HEK293T (cell line): Measurements from ENCODE around the gene KBTBD8.

Source experiments
- CTCF ChIA-PET: fragments of 350-600 bp; formaldehyde crosslinking; extraction: SDS; loops from one replicate; lab custom pipeline; 2021; ENCODE audit warnings: antibody characterized with exemption, inconsistent platforms; lab: Yijun Ruan, JAX
- POLR2A ChIA-PET: fragments of 350-600 bp; formaldehyde crosslinking; extraction: SDS; loops from one replicate; lab custom pipeline; 2020; ENCODE audit warnings: antibody characterized with exemption, inconsistent platforms; lab: Yijun Ruan, JAX
- DNase-seq: peaks from one replicate; pipeline ENCODE4 v3.0.0; 2012; ENCODE audit warnings: mixed read lengths; ENCODE audit errors: extremely low spot score
- ARNT ChIP-seq: fragments of 450-650 bp; IDR thresholded peaks from 2 replicates; pipeline ENCODE4 v1.6.1; 2017; ENCODE audit warnings: mild to moderate bottlenecking
- BHLHE40 ChIP-seq: fragments of 450-650 bp; IDR thresholded peaks from 2 replicates; pipeline ENCODE4 v1.6.1; 2016; ENCODE audit warnings: mild to moderate bottlenecking, moderate library complexity, borderline replicate concordance
- CTBP1 ChIP-seq: fragments of 450-650 bp; IDR thresholded peaks from 2 replicates; pipeline ENCODE4 v1.6.1; 2016; ENCODE audit warnings: borderline replicate concordance
- ELF4 ChIP-seq: fragments of 450-650 bp; IDR thresholded peaks from 2 replicates; pipeline ENCODE4 v1.6.1; 2017; ENCODE audit warnings: antibody characterized with exemption
- FOXA1 ChIP-seq: fragments of 450-650 bp; IDR thresholded peaks from 2 replicates; pipeline ENCODE4 v1.6.1; 2016; ENCODE audit warnings: mild to moderate bottlenecking
- FOXK2 ChIP-seq: fragments of 450-650 bp; IDR thresholded peaks from 2 replicates; pipeline ENCODE4 v1.6.1; 2016; ENCODE audit warnings: mild to moderate bottlenecking
- FOXM1 ChIP-seq: fragments of 450-650 bp; IDR thresholded peaks from 2 replicates; pipeline ENCODE4 v1.6.1; 2017; ENCODE audit warnings: mild to moderate bottlenecking, borderline replicate concordance
- HDGF ChIP-seq: fragments of 450-650 bp; IDR thresholded peaks from 2 replicates; pipeline ENCODE4 v1.6.1; 2017; ENCODE audit warnings: antibody characterized with exemption, borderline replicate concordance
- L3MBTL2 ChIP-seq: fragments of 450-650 bp; conservative IDR thresholded peaks from 2 replicates; pipeline ENCODE4 v1.6.1; 2016; ENCODE audit warnings: mild to moderate bottlenecking
- LEF1 ChIP-seq: fragments of 450-650 bp; IDR thresholded peaks from 2 replicates; pipeline ENCODE4 v1.6.1; 2017; ENCODE audit warnings: mild to moderate bottlenecking, borderline replicate concordance
- NFRKB ChIP-seq: fragments of 450-650 bp; IDR thresholded peaks from 2 replicates; pipeline ENCODE4 v1.6.1; 2016; ENCODE audit warnings: mild to moderate bottlenecking, moderate library complexity
- SP1 ChIP-seq: fragments of 450-650 bp; IDR thresholded peaks from 2 replicates; pipeline ENCODE4 v1.6.1; 2017
- SUZ12 ChIP-seq: fragments of 450-650 bp; IDR thresholded peaks from 2 replicates; pipeline ENCODE4 v1.6.1; 2016; ENCODE audit warnings: mild to moderate bottlenecking
- TARDBP ChIP-seq: fragments of 450-650 bp; IDR thresholded peaks from 2 replicates; pipeline ENCODE4 v1.6.1; 2016
- ZNF384 ChIP-seq: fragments of 450-650 bp; IDR thresholded peaks from 2 replicates; pipeline ENCODE4 v1.6.1; 2016
- TF ChIP-seq, protein P1 (sequence below): fragments of 450-650 bp; IDR thresholded peaks from 2 replicates; pipeline ENCODE4 v1.6.1; 2016

KBTBD8 gene

GRCh38 chr3:66957367-66957766 is 40.7 kb upstream of the KBTBD8 start:
- TF ChIP-seq, protein P1, sequence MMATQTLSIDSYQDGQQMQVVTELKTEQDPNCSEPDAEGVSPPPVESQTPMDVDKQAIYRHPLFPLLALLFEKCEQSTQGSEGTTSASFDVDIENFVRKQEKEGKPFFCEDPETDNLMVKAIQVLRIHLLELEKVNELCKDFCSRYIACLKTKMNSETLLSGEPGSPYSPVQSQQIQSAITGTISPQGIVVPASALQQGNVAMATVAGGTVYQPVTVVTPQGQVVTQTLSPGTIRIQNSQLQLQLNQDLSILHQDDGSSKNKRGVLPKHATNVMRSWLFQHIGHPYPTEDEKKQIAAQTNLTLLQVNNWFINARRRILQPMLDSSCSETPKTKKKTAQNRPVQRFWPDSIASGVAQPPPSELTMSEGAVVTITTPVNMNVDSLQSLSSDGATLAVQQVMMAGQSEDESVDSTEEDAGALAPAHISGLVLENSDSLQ: no peak
- TF ChIP-seq SUZ12 (no peak), FOXK2 (no peak), FOXM1 (no peak), CTBP1 (no peak), TARDBP (no peak), FOXA1 (no peak)
- ChIA-PET CTCF (interaction anchor here (0.7 kb wide), 1 partner anchor 18 kb away, joined by 3 read pairs; no protein-coding TSS in a partner anchor), POLR2A (no interaction called here)
- no peak for DNase-seq

DNA sequence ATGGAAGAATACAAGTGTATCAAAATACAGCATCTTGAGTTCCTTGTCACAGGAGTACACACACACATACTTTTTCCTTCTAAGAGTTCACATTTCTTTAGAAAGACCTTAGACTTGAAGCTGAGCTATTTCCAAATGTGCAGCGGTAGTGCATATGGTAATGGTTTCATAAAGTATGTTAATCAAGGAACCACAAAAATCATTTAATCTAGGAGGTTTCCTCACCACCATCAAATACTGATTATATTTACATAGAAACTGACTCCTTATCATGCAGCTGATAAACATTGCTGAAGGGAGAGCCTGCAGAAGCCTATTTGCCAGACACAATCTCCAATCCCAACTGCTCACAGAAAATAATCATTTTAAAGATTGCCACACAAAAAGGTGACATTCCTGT is 40.0 kb upstream of the KBTBD8 start:
- CTCF ChIA-PET: interaction anchor here (0.7 to 1.4 kb wide), 2 partner anchors 14 to 18 kb away, joined by 3 read pairs; no protein-coding TSS in a partner anchor
- no peak for DNase-seq
- POLR2A ChIA-PET: no interaction called here
- no peak for TF ChIP-seq CTBP1
- TF ChIP-seq ZNF384: no peak
- no peak for TF ChIP-seq FOXM1
- TF ChIP-seq ARNT: no peak
- no peak for TF ChIP-seq ELF4
- no peak for TF ChIP-seq NFRKB
- TF ChIP-seq TARDBP: no peak
- TF ChIP-seq SP1: no peak
- no peak for TF ChIP-seq HDGF
- no peak for TF ChIP-seq BHLHE40
- TF ChIP-seq SUZ12: no peak
- TF ChIP-seq LEF1: no peak
- no peak for TF ChIP-seq FOXK2
- TF ChIP-seq L3MBTL2: no peak
- TF ChIP-seq FOXA1: no peak
- TF ChIP-seq, protein P1: no peak

DNA sequence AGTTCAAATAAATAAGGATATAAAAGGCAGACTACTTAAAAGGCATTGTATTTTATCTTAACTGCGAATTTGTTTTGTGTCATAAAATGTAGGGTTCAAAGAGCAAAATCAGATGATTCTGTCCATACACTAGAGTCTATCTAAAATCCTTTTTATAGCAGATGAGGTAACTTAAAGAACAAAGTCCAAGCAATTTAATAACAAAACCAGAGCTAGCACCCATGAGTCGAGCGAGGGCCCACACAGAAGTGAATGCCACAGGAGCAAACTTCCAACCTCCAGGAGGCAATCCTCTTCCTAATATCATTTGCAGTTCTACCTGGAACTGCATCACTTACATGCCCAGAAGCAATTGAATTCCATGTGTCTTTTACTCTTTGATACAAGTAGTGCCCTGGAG is 35.4 kb upstream of the KBTBD8 start:
- POLR2A ChIA-PET: no interaction called here
- no peak for DNase-seq
- CTCF ChIA-PET: interaction anchor here (0.9 kb wide), 1 partner anchor 8 kb away, joined by 3 read pairs; no protein-coding TSS in a partner anchor
- TF ChIP-seq, protein P1: no peak
- TF ChIP-seq ELF4: no peak
- TF ChIP-seq FOXK2: no peak
- TF ChIP-seq CTBP1: no peak
- TF ChIP-seq NFRKB: no peak
- no peak for TF ChIP-seq ZNF384
- no peak for TF ChIP-seq BHLHE40
- TF ChIP-seq TARDBP: no peak
- TF ChIP-seq L3MBTL2: no peak
- no peak for TF ChIP-seq HDGF
- TF ChIP-seq ARNT: no peak
- TF ChIP-seq FOXM1: no peak
- TF ChIP-seq FOXA1: no peak

DNA sequence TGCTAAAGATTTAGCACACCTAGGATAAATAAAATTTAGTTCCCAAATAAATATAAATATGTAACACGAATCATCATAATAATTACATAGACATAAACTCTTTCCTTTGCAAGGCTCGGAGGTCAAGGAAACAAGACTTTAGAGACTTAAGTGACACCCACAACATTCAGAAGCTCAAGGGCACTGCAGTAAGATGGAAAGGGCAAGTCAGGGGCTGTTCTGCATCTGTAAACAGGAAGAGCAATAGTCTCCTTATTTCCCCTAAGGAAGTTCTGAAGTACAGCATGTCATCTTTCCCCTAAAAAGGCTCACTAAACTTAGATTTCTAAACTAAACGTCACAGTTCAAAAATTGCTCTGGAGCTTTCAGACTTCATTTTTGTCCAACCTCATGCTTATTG is 26.9 kb upstream of the KBTBD8 start:
- ChIA-PET CTCF (interaction anchor here (0.6 to 1.3 kb wide), 7 partner anchors 9 to 1751 kb away, joined by 3 to 4 read pairs (median 3); no protein-coding TSS in a partner anchor), POLR2A (no interaction called here)
- TF ChIP-seq, protein P1: no peak
- TF ChIP-seq ZNF384 (no peak), SUZ12 (no peak), ARNT (no peak), FOXM1 (no peak), FOXA1 (no peak), LEF1 (no peak), L3MBTL2 (no peak), CTBP1 (no peak), SP1 (no peak), BHLHE40 (no peak), FOXK2 (no peak), HDGF (no peak), ELF4 (no peak), NFRKB (no peak), TARDBP (no peak)
- no peak for DNase-seq

GRCh38 chr3:66971891-66972551 is 26.1 kb upstream of the KBTBD8 start:
- peak; percentile 79 for DNase-seq
- TF ChIP-seq FOXA1: no peak
- TF ChIP-seq L3MBTL2: 0 out of 2 replicates have a peak, but pooled peaks have one; percentile 20
- CTCF ChIA-PET: interaction anchor here (0.6 to 1.7 kb wide), 10 partner anchors 10 to 1750 kb away, joined by 3 to 6 read pairs (median 3); no protein-coding TSS in a partner anchor
- POLR2A ChIA-PET: no interaction called here

DNA sequence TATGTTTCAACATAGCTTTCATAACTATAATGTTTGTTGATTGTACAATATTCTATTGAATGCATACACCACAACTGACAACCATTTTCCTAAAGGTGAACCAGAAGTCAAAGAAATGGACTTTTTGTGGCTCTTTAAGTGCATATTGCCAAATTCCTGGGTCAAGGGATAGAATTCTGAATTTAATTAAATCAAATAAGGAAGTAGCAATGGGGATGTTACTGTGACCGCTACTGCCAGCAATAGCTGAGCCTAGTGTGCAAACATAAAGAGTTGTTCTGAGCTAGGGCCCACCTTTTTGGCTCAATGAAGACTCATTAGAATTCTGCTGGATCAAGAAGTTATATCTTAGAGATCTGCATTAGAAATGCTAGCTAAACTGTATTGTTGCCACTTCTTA is 17.3 kb upstream of the KBTBD8 start:
- no peak for DNase-seq
- ChIA-PET POLR2A (no interaction called here), CTCF (interaction anchor here (0.6 kb wide), 1 partner anchor 1991 kb away, joined by 3 read pairs; no protein-coding TSS in a partner anchor)
- TF ChIP-seq CTBP1 (no peak), SP1 (no peak), ARNT (no peak)
